HCT116 (cell line): ENCODE measurements around the gene SLC22A12. TPM values are rescaled to one million over a fixed set of nuclear protein-coding genes. Genes with fewer than 3 reads are reported as not detected.

Experiments used
- total RNA-seq: library from RNA; stranded (reverse); gene quantifications from one replicate; pipeline ENCODE4 v1.2.1, GENCODE V29; 2021; ENCODE audit not compliant: unreplicated experiment

Gene SLC22A12
- total RNA-seq, 1 experiment from 2014 or later = not detected

Other genes with a start within 250 kb of the SLC22A12 start
- gene RPS6KA4, start 232.1 kb upstream of the SLC22A12 start, total RNA-seq = 67.3 TPM
- gene SLC22A11, start 35.3 kb upstream of the SLC22A12 start, total RNA-seq = not detected
- gene NRXN2, start 132.0 kb downstream of the SLC22A12 start, total RNA-seq = 1.5 TPM
- gene RASGRP2, start 152.9 kb downstream of the SLC22A12 start, total RNA-seq = 12.8 TPM
- gene PYGM, start 168.8 kb downstream of the SLC22A12 start, total RNA-seq = 1.7 TPM
- 403 TPM for gene SF1, start 187.3 kb downstream of the SLC22A12 start, total RNA-seq
- gene MAP4K2, start 212.0 kb downstream of the SLC22A12 start, total RNA-seq = 44.2 TPM
- 62.1 TPM for gene MEN1, start 219.3 kb downstream of the SLC22A12 start, total RNA-seq